CD4-positive, alpha-beta T cell treated with Interferon alpha-2 for 1 hour (primary cell): ENCODE results near the gene EHBP1L1.

Source experiments
- DNase-seq, 2 donors: peaks; one replicate each; pipeline ENCODE4 v3.0.0-alpha.2; 2020 to 2022

The EHBP1L1 gene

DNA sequence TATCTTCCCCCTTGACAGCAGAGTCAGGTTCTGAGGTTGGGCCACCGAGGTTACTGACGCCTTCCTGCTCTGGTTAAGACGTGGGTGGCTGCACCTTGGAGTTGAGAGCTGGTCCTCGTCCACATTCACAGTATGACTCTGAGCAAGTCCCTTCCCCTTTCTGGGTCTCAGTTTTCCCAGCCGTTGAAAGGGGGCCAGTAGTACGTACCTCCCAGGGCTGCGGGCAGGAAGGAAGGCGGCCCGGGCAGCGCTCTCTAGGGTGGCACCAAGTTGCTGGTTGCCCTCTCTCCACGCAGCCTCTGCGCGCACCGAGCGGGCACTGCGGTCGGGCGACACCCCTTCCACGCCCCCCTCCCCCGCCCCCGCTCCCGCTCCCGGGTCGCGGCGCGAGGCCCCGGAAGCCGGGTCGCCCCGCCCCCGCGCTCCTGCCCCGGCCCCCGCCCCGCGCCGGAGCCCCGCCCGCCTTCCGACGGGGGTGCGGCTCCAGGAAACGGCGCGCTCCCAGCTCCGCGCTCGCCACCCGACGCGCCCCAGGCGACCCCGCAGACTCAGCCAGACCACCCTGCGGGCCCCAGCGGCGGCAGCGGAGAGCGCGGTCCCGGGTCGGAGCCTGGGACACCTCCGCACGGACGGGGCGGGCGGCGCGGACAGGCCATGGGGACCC, at the start of gene EHBP1L1:
Gene EHBP1L1 (plus strand): TSS at position 486 of the 664 bp plus-strand sequence. CDS start 250 bp downstream, outside the sequence.
- DNase-seq = peak; percentile 84 to 89

- DNase-seq = no peak
Measured at GRCh38 chr11:65526744-65527143, 49.1 kb upstream of the EHBP1L1 start.

DNA sequence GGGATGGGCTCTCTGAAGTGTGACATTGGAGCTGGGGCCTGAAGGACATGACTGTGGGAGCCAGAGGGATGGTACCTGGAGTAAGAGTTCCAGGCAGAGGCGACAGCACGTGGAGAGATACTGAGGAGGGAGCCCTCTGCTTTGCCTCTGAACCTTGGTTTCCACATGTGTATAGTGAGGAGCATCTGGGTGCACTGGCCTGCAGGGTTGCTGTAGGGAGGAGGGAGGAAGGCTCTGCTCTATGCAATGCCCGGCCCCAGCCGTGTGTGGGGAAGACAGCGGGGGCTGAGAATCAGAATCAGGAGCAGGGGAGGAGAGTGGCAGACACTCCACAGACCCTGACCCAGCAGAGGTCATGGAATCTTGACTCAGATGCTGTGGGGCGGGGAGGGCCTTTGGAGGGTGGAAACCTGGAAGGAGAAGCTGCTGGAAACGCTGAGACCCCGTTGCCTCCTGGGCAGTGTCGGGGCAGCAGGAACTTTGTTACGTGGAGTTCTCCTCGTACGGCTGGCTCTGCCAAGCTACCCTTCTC, 47.0 kb upstream of the EHBP1L1 start:
- DNase-seq = no peak

DNA sequence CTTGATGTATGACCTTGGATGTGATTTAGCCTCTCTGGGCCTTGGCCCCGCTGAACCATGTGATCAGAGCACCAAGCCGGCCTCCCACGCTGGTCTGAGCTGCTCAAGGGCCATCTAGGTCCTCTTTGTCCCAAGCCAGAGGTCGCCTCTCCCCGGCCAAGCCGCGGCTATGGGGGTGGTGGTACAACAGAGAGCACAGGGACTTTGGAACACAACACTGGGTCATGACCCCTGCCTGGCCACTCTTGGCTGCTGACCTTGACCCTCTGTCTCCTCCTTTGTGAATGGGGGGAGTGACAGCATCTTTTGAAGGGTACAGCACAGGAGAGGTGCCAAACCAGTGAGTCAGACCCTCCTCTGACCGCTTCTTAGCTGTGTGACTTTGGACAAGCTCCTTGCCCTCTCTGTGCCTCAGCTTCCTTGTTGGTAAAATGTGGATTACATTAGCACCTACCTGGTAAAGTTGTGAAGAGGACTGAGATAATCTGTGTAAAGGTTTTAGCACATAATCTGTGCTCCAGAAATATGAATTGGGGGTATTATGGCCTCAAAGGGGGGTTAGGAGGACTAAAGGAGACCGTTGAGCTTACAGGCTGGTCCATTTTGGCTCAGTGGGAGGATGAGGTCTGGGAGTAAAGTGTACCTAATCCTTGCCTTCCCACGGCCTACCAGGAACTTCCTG, 46.2 kb upstream of the EHBP1L1 start:
- DNase-seq = no peak

GRCh38 chr11:65530157-65530496, 45.7 kb upstream of the EHBP1L1 start:
- DNase-seq = peak in 1 of 2 donors; percentile 50

DNA sequence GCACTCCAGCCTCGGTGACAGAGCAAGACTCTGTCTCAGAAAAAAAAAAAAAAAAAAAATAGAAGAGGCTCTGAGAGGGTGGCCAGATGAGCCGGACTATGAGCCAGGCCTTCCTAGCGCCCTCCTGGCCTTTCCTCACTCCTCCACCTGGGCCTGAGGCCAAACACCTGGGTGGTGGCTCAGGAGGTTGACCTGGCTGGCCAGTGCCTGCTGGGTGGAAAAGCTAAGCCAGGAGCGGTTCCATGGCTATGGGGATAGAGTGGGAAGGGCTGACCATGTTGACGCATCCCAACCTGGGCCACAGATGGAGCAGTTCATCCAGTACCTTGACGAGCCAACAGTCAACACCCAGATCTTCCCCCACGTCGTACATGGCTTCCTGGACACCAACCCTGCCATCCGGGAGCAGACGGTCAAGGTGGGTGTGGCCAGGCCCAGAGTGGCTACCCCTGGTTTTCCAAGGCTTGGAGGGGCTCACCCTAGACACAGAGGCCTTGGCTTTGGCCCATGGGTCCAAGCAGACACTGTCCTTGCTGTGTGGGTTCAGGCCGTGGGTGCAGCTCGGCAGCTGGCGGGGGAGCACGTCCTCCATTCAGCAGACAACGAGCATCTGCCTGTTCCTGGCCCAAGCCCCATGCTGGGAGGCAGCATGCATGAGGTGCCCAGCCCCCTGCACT, 43.3 kb upstream of the EHBP1L1 start:
- no peak for DNase-seq

GRCh38 chr11:65535102-65535501, 40.8 kb upstream of the EHBP1L1 start:
- no peak for DNase-seq

- no peak for DNase-seq
Measured at GRCh38 chr11:65536412-65537295, 39.2 kb upstream of the EHBP1L1 start.

DNA sequence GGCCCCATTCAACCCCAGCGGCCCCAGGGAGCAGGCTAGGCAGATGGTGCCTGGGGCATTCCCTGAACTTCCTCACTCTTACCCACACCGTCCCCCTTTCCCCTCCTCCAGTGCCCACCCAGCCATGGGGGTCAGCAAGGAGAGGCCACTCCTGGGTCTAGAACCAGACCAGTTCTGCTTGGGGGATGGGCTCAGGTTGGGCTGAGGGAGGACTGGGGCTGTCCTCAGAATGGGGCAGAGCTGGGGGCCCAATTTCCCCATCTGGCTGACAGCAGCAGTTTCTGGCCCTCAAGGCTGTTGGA, 38.6 kb upstream of the EHBP1L1 start:
- DNase-seq = no peak

DNA sequence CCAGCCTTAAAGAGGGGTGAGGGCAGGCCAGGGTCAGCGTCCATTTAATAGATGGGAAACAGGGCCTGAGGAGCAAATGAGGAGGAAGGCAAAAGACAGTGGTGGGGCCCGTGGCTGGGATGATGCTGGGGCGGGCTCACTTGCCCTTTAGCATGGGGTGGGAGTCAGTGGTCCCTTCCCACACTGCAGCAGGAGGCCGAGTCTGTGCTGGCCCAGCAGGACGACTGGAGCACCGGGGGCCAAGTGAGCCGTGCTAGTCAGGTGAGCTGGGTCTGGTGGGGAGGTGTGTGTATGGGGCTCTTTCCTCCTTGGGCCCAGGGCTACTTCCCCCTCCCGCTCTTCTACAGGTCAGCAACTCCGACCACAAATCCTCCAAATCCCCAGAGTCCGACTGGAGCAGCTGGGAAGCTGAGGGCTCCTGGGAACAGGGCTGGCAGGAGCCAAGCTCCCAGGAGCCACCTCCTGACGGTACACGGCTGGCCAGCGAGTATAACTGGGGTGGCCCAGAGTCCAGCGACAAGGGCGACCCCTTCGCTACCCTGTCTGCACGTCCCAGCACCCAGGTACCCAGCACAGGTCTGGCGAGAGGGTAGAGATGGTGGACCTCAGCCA, 38.1 kb upstream of the EHBP1L1 start:
- no peak for DNase-seq

GRCh38 chr11:65538232-65538914, 37.5 kb upstream of the EHBP1L1 start:
- DNase-seq = no peak

- DNase-seq = no peak
Measured at GRCh38 chr11:65538915-65539743, 36.7 kb upstream of the EHBP1L1 start.

DNA sequence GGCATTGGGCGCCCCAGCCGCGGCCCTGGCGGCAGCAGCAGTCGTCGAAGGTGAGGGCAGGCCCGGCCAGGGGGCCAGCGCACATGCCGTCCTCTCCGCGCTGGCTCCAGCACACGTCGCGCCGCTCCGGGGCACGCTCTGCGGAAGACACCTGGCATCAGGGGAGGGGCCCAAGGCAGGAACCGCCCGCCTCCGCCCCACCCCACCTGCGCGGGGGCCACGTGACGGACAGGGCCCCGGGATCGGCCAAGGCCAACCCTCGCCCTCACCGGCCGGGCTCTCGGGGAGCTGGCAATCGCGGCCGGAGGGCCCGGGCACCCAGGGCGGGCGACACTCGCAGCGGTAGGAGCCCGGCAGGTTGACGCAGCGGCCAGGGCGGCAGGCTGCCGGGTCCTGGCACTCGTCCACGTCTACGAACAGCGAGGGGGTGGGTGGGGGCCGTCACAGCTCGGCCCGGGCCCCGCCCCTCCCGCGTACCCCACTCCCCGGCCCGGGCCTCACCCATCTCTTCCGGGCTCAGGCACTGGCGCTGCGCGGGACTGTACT, 36.0 kb upstream of the EHBP1L1 start:
- DNase-seq = peak in 1 of 2 donors; percentile 44

GRCh38 chr11:65540290-65541092, 35.4 kb upstream of the EHBP1L1 start:
- DNase-seq = peak; percentile 86 to 93

GRCh38 chr11:65541093-65541982, 34.5 kb upstream of the EHBP1L1 start:
- no peak for DNase-seq

DNA sequence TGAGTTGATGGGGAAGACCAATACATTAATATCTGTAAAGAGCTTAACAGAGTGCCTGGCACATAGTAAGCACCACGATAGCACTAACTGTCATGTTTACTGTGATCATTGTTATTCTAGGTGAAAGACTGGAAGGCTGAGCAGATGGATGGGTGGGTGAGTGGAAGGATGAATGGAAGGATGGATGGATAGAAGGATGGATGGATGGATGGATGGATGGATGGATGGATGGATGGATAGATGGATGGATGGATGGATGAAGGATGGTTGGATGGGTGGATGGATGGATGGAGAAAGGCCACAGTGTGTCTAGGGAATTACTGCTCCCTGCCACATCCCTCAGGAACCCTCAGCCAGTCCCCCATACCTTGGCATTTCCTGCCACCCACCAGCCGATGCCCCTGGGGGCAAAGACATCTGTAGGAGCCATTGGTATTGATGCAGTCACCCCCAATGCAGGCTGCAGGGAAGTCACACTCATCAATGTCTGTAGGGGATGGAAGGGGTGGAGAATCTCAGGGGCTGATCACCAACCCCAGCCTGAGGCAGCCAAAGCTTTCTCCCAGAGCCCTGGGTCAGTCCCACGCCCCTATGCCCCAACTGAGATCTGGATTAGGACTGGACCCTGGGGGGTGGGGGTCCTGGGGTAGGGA, 33.0 kb upstream of the EHBP1L1 start:
- DNase-seq = no peak

DNA sequence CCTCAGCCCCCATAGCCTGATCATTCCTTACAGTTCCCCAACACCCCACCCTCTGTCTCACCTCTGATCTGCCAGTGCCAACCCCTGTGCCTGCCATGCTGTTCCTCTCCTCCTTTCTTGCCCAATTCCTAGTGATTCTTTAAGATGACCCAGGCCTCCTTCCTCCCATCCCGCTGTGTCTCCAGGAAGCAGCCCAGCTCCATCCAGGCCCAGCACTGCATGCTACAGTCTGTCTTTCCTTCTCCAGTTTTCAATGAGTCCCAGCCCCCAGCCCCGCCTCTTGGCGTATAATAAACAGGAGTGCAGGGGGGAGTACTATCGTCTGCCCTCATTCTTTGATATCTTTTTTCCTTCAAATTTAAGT, 30.0 kb upstream of the EHBP1L1 start:
- no peak for DNase-seq
